8988T (cell line): ENCODE measurements around the gene LPIN1.
"Not testable (repeated sequence)": the region's sequence is repeated elsewhere in the genome, so short reads cannot be mapped to it uniquely, and the experiment has no call there.

ENCODE experiments used
- DNase-seq: peaks from one replicate; pipeline ENCODE4 v3.0.0; 2011

LPIN1 gene

DNA sequence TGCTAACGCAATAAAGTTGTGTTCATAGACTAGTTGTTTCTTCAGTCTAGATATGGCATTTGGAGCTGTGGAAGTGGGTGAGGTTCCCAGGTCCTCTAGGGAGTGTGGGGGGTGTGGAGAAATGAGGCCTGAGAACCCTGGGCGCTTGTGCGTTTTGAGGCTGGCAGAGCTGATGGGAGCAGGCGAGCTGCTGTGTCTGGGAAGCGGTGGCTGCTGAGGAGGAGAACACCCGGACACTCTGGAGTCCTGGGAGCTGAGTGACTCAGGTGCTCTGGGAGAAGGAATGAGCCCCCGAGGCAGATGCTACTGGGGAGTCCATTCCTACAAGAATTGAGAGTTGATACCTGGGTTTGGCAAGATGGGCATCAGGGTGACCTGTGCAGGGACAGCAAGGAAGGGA lies 67.5 kb downstream of the LPIN1 start:
- no peak for DNase-seq

GRCh38 chr2:11814979-11815510 lies 68.6 kb downstream of the LPIN1 start:
- DNase-seq = no peak

GRCh38 chr2:11816935-11817334 lies 70.5 kb downstream of the LPIN1 start:
- not testable (repeated sequence) for DNase-seq

- DNase-seq = no peak
Observed at GRCh38 chr2:11819235-11819729, 72.8 kb downstream of the LPIN1 start.

DNA sequence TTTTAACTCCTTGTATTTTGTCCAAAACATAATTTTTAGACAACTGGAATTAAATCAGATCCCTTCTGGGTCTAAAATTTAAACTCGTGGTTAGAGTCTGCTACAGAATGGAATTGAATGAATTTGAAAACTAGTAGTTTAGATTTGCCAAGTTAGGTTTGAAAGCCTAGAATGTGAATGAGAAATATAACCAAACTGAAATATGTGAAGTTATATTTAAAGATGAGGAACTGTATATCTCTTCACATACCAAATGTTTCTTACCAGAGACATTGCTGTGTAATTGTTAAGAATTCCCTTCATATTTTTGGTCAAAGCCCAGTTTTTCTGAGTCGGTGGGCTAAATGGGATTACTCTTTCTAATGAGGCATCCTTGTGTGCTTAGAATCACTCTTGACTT lies 74.2 kb downstream of the LPIN1 start:
- DNase-seq = no peak

DNA sequence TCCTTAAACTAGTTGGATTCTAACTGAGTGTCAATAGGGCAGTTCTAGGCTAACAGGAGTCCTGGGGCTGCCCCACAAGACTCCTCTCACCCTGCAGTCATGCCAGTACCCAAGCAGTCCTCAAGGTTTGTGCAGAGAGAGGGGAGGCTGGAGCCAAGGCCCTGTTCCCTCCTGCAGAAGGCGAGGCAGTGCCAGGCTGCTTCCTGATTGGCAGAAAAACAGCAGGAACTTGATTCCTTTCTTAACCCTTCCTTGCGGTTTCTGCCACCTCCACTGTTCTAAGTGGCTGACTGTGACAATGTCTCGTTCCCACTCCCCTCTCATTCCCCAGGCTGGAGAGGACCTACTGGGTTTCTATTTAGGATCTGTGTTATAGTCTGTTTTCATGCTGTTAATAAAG lies 75.3 kb downstream of the LPIN1 start:
- DNase-seq = no peak

DNA sequence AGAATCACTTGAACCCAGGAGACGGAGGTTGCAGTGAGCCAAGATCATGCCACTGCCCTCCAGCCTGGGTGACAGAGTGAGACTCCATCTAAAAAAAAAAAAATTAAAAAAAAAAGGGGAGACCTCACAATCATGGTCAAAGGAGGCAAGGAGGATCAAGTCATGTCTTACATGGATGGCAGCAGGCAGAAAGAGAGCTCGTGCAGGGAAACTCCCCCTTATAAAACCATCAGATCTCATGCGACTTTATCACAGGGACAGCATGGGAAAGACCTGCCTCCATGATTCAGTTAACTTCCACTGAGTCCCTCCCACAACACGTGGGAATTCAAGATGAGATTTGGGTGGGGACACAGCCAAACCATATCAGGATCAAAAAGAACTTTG lies 75.9 kb downstream of the LPIN1 start:
- DNase-seq = not testable (repeated sequence)

- DNase-seq = no peak
Observed at GRCh38 chr2:11822746-11823451, 76.5 kb downstream of the LPIN1 start.

- DNase-seq = no peak
Observed at GRCh38 chr2:11824901-11825828, 78.7 kb downstream of the LPIN1 start.

- no peak for DNase-seq
Observed at GRCh38 chr2:11827547-11827946, 81.1 kb downstream of the LPIN1 start.

DNA sequence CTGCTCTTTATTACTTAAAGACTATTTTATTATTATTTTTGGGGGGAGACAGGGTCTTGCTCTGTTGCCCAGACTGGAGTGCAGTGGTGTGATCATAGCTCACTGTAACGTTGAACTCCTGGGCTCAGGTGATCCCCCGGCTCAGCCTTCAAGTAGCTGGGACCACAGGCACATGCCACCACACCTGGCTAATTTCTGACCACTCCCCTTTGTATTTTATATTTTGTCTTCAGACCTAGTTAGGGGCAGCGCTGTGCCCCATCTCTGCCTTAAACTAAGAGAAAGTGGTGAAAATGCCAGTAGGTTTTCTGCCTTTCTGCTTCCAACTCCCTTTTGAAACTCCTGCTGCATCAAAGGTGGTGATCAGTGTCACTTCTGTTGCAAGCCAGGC lies 82.5 kb downstream of the LPIN1 start:
- no peak for DNase-seq

DNA sequence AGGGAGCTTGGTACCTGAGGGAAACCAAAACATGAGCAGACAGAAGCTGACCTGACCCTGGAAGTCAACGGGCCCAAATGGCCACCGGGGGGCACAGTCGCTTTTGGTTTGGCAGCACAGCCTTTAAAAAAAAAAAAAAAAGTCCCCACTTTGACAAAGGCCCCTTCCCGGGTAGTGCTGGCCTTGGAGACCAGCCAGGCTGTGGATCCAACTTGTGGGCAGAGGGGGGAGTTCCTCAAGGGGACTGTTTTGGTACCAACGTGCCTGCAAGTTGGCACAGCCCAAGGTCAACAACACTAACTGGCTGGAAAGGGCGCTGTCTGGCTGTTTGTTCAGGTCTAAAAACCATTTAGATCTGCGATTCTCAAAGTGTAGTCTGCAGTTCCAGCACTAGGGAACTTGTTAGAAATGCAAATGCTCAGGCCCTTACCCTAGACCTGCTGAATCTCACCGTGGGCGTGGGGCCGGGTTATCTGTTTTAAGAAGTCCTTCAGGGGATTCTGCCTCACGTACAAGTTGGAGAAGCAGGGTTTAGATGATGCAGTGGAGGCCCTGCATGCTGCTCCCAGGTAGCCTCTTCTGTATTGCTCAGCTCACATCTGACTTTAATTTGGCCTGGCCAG lies 83.0 kb downstream of the LPIN1 start:
- peak; percentile 41 for DNase-seq

- DNase-seq = peak; percentile 56
Observed at GRCh38 chr2:11829947-11830707, 83.7 kb downstream of the LPIN1 start.

GRCh38 chr2:11830708-11831301 lies 84.4 kb downstream of the LPIN1 start:
- DNase-seq = no peak

DNA sequence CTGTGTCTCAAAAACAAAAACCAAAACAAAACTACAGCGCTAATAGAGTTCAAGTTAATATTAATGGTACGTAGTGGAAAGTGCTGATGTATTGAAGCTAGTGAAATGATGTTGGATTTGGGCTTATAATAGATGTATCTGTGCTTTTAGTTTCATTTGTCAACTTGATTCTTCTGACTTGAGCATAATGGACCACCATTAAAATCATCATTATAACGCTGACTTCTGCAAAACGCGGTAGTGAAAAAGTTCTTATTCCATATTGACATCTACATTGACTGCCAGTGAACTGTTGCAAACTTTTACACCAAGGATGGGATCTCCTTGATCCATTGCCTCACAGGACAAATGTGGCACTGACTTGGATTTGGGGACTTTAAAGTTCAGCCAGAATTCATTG lies 85.0 kb downstream of the LPIN1 start:
- no peak for DNase-seq

DNA sequence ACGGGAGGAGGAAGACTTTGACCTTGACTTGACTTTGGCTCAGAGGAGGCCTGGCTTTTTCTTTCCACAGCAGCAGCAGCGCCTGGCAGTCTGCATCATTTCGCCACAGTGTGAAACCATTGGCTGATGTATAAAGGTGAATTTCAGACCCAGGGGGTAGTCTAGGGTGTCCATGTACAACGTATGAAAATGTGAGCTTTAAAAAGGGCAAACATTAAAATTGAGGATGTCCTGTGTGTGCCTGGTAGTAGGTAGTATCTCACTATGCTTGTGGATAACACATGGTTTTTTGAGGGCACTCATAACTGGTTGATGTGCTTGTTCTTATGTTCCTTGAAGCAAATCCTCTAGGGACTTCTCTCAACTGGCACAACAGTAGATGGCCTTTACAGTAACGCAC lies 86.1 kb downstream of the LPIN1 start:
- DNase-seq = no peak

GRCh38 chr2:11833601-11834000 lies 87.2 kb downstream of the LPIN1 start:
- DNase-seq = no peak

DNA sequence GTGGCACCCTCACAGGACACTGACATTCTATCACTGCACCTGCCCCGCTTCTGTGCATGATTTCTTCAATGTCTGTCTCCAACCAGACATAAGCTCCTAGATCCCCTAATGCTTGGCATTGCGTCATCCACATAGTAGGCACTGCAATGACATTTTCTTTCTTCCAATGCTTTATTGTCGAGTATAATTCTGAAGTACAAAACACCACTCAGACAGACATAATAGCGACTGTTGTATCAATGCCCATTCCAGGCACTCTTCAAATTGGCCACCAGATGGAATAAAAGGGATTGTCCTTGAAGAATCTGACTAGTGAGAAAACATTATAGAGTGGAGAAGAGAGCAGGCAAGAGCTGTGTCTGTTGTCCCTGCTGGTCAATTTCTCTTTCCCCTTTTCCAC lies 89.0 kb downstream of the LPIN1 start:
- no peak for DNase-seq

- no peak for DNase-seq
Observed at GRCh38 chr2:11836647-11837219, 90.3 kb downstream of the LPIN1 start.

- DNase-seq = no peak
Observed at GRCh38 chr2:11837875-11838734, 91.7 kb downstream of the LPIN1 start.

- DNase-seq = no peak
Observed at GRCh38 chr2:11839916-11840315, 93.5 kb downstream of the LPIN1 start.
